Lung (tissue), 12 donors: ENCODE results near the gene C4BPA. TPM values are rescaled to one million over a fixed set of nuclear protein-coding genes. Genes with fewer than 3 reads are reported as not detected.

Experiments used
- ATAC-seq: fragments of 200-7000 bp; cut with Tn5 transposase; one replicate; pipeline ENCODE4 v1.9.1; 2020; ENCODE audit warnings: moderate number of reproducible peaks; ENCODE audit not compliant: insufficient read depth, low FRiP score
- DNase-seq, 3 donors: peaks; one replicate each; pipeline ENCODE4 v3.0.0-alpha.2; 2013 to 2017
- H3K27ac ChIP-seq, 2 donors: one replicate each; pipeline ENCODE4 v1.5.1; 2013; ENCODE audit warnings: mild to moderate bottlenecking in 2 of 2, moderate library complexity in 2 of 2, control low read depth in 1 of 2, inconsistent platforms in 1 of 2, low read depth in 1 of 2, low read length in 1 of 2
- H3K27me3 ChIP-seq, 3 donors: one replicate each; pipeline ENCODE4 v1.5.1; 2013; ENCODE audit warnings: low read length in 2 of 3; ENCODE audit not compliant: control insufficient read depth in 3 of 3, insufficient read depth in 3 of 3
- H3K36me3 ChIP-seq, 4 donors: one replicate each; pipeline ENCODE4 v1.5.1; 2013; ENCODE audit warnings: low read length in 4 of 4, mild to moderate bottlenecking in 1 of 4, moderate library complexity in 1 of 4; ENCODE audit not compliant: control insufficient read depth in 4 of 4, insufficient read depth in 4 of 4
- H3K4me1 ChIP-seq, 5 donors: one replicate each; pipeline ENCODE4 v1.5.1; 2013; ENCODE audit warnings: low read length in 5 of 5, mild to moderate bottlenecking in 2 of 5, moderate library complexity in 1 of 5; ENCODE audit not compliant: control insufficient read depth in 5 of 5, insufficient read depth in 5 of 5
- H3K4me3 ChIP-seq: one replicate; pipeline ENCODE4 v1.5.1; 2013; ENCODE audit warnings: mild to moderate bottlenecking, control low read depth, moderate library complexity
- H3K9ac ChIP-seq, 2 donors: one replicate each; pipeline ENCODE4 v1.5.1; 2013; ENCODE audit warnings: low read length in 2 of 2, control low read depth in 1 of 2; ENCODE audit not compliant: insufficient read depth in 1 of 2
- H3K9me3 ChIP-seq, 4 donors: one replicate each; pipeline ENCODE4 v1.5.1; 2013; ENCODE audit warnings: low read length in 3 of 4, mild to moderate bottlenecking in 1 of 4, moderate library complexity in 1 of 4; ENCODE audit not compliant: control insufficient read depth in 4 of 4, insufficient read depth in 3 of 4
- CTCF ChIP-seq: IDR thresholded peaks from 2 replicates; pipeline ENCODE4 v1.5.1; 2012; ENCODE audit warnings: mild to moderate bottlenecking; ENCODE audit errors: control extremely low read depth, extremely low read depth
- WGBS, 2 donors: extraction: QIAGEN DNeasy Blood & Tissue Kit; methylation state at CpG; one replicate each; pipeline ENCODE4 v1.1.7; 2013; 5-methylcytosine and 5-hydroxymethylcytosine counted together
- polyA plus RNA-seq, 2 donors: library from polyadenylated mRNA; stranded (reverse); fragments of 200-250 nt; gene quantifications; one replicate each; pipeline ENCODE4 v1.2.1, GENCODE V29; 2013
- total RNA-seq, 2 donors: library from RNA; depleted of rRNA in 1 of 2; stranded (reverse); fragments of >200 nt in 1 of 2; gene quantifications; one replicate each; pipeline ENCODE4 v1.2.1, GENCODE V29; 2014 to 2021
- donor health status: control.
- donor health status: control.
- donor health status: Bipolar disorder and iron deficiency.
- donor health status: healthy.
- donor health status: DM: yes; HTN: yes; CAD: no.

C4BPA gene
- total and polyA plus RNA-seq, 4 donors = 21.2 to 213 (median 181) TPM

GRCh38 chr1:207124389-207124788 lies 20.4 kb downstream of the C4BPA start:
- no peaks in the 10 kb centered on the region for H3K4me1 ChIP-seq
- no peak overlapping the region for H3K4me3 ChIP-seq
- H3K36me3 ChIP-seq = peaks cover 0 to 3% (median 2%) of the 10 kb centered on the region in 4 donors
- H3K9ac ChIP-seq = no peak overlapping the region
- peaks cover 0 to 18% (median 5%) of the 10 kb centered on the region in 4 donors for H3K9me3 ChIP-seq
- DNase-seq (no peak), ATAC-seq (no peak)
- no peak for TF ChIP-seq CTCF
- no peaks in the 10 kb centered on the region for H3K27me3 ChIP-seq
- WGBS, 2 donors = 87 to 92% methylated on average over 3 of the region's 3 CpGs
- no peak overlapping the region for H3K27ac ChIP-seq

- H3K36me3 ChIP-seq = peaks cover 0 to 3% (median 2%) of the 10 kb centered on the region in 4 donors
- H3K9me3 ChIP-seq = peaks cover 0 to 19% (median 7%) of the 10 kb centered on the region in 4 donors
- DNase-seq = no peak
- H3K27me3 ChIP-seq = no peaks in the 10 kb centered on the region
- no peak for TF ChIP-seq CTCF
- no peak overlapping the region for H3K27ac ChIP-seq
- no peaks in the 10 kb centered on the region for H3K4me1 ChIP-seq
- H3K4me3 ChIP-seq = no peak overlapping the region
- no peak for ATAC-seq
- H3K9ac ChIP-seq = no peak overlapping the region
Observed at GRCh38 chr1:207128336-207128921, 24.4 kb downstream of the C4BPA start.

GRCh38 chr1:207129053-207129452 lies 25.0 kb downstream of the C4BPA start:
- TF ChIP-seq CTCF = no peak
- peaks cover 0 to 19% (median 7%) of the 10 kb centered on the region in 4 donors for H3K9me3 ChIP-seq
- H3K27ac ChIP-seq = no peak overlapping the region
- DNase-seq (no peak), ATAC-seq (no peak)
- H3K4me3 ChIP-seq = no peak overlapping the region
- peaks cover 0 to 3% (median 2%) of the 10 kb centered on the region in 4 donors for H3K36me3 ChIP-seq
- no peak overlapping the region for H3K9ac ChIP-seq
- H3K27me3 ChIP-seq = no peaks in the 10 kb centered on the region
- no peaks in the 10 kb centered on the region for H3K4me1 ChIP-seq
